ENCODE results near the gene ENTPD6. TPM values are rescaled to one million over a fixed set of nuclear protein-coding genes. Genes with fewer than 3 reads are reported as not detected.

Gene ENTPD6
- total and polyA plus RNA-seq, 2 of the 4 experiments (the other 2 are of a cell fraction): 61.1 to 98.6 TPM

DNA sequence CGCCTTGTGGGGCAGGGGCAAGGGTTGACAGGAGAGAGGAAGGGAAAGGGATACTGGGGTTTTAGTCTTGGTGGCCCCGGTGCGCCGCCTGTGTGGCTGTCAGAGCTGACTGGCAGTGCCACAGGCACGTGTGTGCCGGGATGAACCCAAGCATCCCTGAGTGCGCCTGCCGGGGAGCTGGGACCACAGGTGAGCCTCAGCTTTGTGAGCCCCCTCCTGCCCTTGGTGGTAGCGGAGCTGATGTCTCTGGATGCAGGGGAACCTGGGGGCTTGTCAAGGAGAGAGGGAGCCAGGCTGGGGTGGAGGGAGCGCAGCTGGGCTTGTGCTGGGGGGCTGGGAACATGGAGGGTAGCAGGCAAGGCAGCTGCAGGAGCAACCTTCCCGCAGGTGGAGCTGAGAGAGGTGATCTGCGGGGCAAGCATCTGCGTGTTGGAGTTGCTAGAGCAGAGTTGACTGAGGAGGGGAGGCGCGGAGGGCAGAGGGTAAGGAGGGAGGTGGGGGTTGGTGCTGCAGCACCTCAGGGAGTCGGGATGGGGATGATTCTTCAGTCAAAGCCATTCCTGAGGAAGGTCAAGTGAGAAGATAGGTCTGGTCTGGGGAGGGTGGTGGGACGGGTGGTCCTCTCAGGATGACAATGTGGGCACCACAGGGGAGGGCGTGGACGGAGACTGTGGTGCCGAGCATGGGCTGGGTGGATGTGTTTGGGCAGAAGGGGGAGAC lies 80.5 kb downstream of the ENTPD6 start:
- Histone ChIP-seq H3K18ac (ENCODE audit: low read depth, low read length) (no peak overlapping the region), H4K5ac (ENCODE audit: low read depth, low read length) (no peak overlapping the region), H3K4ac (ENCODE audit: low read depth, low read length) (no peak overlapping the region), H2BK120ac (ENCODE audit: low read depth, low read length) (no peak overlapping the region), H4K8ac (ENCODE audit: low read depth in 2 of 2, low read length in 2 of 2) (no peak overlapping the region), H4K20me1 (ENCODE audit: insufficient read depth, low read length) (peaks cover 3% of the 10 kb centered on the region), H2AK5ac (ENCODE audit: low read depth, low read length) (no peak overlapping the region), H3K4me3 (ENCODE audit: insufficient read depth, low read depth, low read length) (no peak overlapping the region), H3K4me1 (ENCODE audit: control insufficient read depth, insufficient read depth, low read length) (no peaks in the 10 kb centered on the region), H3K23ac (ENCODE audit: low read depth, low read length) (no peak overlapping the region), H3K27me3 (ENCODE audit: control insufficient read depth, insufficient read depth, low read length) (no peaks in the 10 kb centered on the region), H3K9me1 (ENCODE audit: insufficient read depth, low read length) (peaks cover 7% of the 10 kb centered on the region; the same call in 1 of the 2 replicates), H3K27ac (ENCODE audit: insufficient read depth, low read length) (no peak overlapping the region), H2AK9ac (replicated peaks; ENCODE audit: low read depth, low read length, poor library complexity) (no peak overlapping the region), H3K36me3 (ENCODE audit: control insufficient read depth, insufficient read depth, low read length) (peaks cover 82% of the 10 kb centered on the region), H3K56ac (ENCODE audit: extremely low read depth, insufficient read depth, low read length) (no peak overlapping the region), H3K79me1 (ENCODE audit: low read depth in 1 of 2, low read length in 2 of 2) (peaks cover 0 to 13% of the 10 kb centered on the region in 2 experiments; a peak in 3 of 4 replicates), H2AFZ (replicated peaks; ENCODE audit: low read length, poor library complexity) (no peak overlapping the region), H2BK5ac (ENCODE audit: low read depth, low read length, poor library complexity, severe bottlenecking) (no peak overlapping the region), H3K9ac (ENCODE audit: low read depth, low read length) (no peak overlapping the region), H4K91ac (ENCODE audit: insufficient read depth, low read depth, low read length) (no peak overlapping the region), H3K14ac (replicated peaks; ENCODE audit: low read depth, low read length) (no peak overlapping the region), H2BK20ac (ENCODE audit: low read depth, low read length) (no peak overlapping the region), H3K9me3 (ENCODE audit: control insufficient read depth, insufficient read depth, low read length) (no peaks in the 10 kb centered on the region), H3K4me2 (ENCODE audit: low read depth, low read length) (no peak overlapping the region), H2BK15ac (ENCODE audit: low read depth, low read length) (no peak overlapping the region)
- ChIA-PET CTCF (no interaction called here), POLR2A (ENCODE audit: unreplicated experiment) (no interaction called here)
- ATAC-seq (ENCODE audit: low read depth): no peak
- DNase-seq: no peak
- dilution Hi-C loops (cut with HindIII; ENCODE audit: low sequenced_read_pairs, unreplicated experiment): no loop called here
- WGBS, 2 experiments (ENCODE audit: extremely low coverage in 2 of 2, insufficient read length in 1 of 2): 100% methylated on average over 8 of the region's 20 CpGs; no CpG with 5 or more reads in 1 of the 2 experiments
- intact Hi-C loops (cut with micrococcal nuclease): no loop called here
- no peak for TF ChIP-seq MAFK (IDR thresholded peaks at IDR 0.05; ENCODE audit: low read depth, low read length)
- no peak for TF ChIP-seq MAZ (IDR thresholded peaks at IDR 0.05; ENCODE audit: borderline replicate concordance, low read depth, low read length)
- no peak for TF ChIP-seq RAD21 (IDR thresholded peaks at IDR 0.05; ENCODE audit: low read length)
- TF ChIP-seq MXI1 (IDR thresholded peaks at IDR 0.05; ENCODE audit: borderline replicate concordance, low read depth, low read length): no peak
- no peak for TF ChIP-seq BHLHE40 (IDR thresholded peaks at IDR 0.05; ENCODE audit: low read depth, low read length)
- TF ChIP-seq POLR2A (IDR thresholded peaks at IDR 0.05; ENCODE audit: low read depth, low read length): no peak
- TF ChIP-seq CEBPB (IDR thresholded peaks at IDR 0.05; ENCODE audit: low read depth, low read length): no peak
- TF ChIP-seq SMC3 (IDR thresholded peaks at IDR 0.05; ENCODE audit: low read depth, low read length): no peak
- TF ChIP-seq NFE2L2 (IDR thresholded peaks at IDR 0.05; ENCODE audit: low read depth, low read length): no peak
- no peak for TF ChIP-seq RFX5 (IDR thresholded peaks at IDR 0.05; ENCODE audit: low read depth, low read length)
- TF ChIP-seq, protein P1, sequence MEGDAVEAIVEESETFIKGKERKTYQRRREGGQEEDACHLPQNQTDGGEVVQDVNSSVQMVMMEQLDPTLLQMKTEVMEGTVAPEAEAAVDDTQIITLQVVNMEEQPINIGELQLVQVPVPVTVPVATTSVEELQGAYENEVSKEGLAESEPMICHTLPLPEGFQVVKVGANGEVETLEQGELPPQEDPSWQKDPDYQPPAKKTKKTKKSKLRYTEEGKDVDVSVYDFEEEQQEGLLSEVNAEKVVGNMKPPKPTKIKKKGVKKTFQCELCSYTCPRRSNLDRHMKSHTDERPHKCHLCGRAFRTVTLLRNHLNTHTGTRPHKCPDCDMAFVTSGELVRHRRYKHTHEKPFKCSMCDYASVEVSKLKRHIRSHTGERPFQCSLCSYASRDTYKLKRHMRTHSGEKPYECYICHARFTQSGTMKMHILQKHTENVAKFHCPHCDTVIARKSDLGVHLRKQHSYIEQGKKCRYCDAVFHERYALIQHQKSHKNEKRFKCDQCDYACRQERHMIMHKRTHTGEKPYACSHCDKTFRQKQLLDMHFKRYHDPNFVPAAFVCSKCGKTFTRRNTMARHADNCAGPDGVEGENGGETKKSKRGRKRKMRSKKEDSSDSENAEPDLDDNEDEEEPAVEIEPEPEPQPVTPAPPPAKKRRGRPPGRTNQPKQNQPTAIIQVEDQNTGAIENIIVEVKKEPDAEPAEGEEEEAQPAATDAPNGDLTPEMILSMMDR (conservative IDR thresholded peaks at IDR 0.05; ENCODE audit: low read depth, low read length): no peak
- TF ChIP-seq CHD1 (IDR thresholded peaks at IDR 0.05; ENCODE audit: low read depth, low read length): no peak
- TF ChIP-seq, protein P2, sequence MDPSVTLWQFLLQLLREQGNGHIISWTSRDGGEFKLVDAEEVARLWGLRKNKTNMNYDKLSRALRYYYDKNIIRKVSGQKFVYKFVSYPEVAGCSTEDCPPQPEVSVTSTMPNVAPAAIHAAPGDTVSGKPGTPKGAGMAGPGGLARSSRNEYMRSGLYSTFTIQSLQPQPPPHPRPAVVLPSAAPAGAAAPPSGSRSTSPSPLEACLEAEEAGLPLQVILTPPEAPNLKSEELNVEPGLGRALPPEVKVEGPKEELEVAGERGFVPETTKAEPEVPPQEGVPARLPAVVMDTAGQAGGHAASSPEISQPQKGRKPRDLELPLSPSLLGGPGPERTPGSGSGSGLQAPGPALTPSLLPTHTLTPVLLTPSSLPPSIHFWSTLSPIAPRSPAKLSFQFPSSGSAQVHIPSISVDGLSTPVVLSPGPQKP (IDR thresholded peaks at IDR 0.05; ENCODE audit: borderline replicate concordance, low read depth, low read length): no peak
- TF ChIP-seq, protein P3, sequence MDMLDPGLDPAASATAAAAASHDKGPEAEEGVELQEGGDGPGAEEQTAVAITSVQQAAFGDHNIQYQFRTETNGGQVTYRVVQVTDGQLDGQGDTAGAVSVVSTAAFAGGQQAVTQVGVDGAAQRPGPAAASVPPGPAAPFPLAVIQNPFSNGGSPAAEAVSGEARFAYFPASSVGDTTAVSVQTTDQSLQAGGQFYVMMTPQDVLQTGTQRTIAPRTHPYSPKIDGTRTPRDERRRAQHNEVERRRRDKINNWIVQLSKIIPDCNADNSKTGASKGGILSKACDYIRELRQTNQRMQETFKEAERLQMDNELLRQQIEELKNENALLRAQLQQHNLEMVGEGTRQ (IDR thresholded peaks at IDR 0.05; ENCODE audit: low read depth, low read length): no peak
- BruUV-seq (replicated peaks): no TSS peak
- in situ Hi-C loops (cut with MboI; ENCODE audit: low sequenced_read_pairs): no loop called here

Data from IMR-90 (cell line).